Heart right ventricle (tissue), 16 donors: ENCODE results near the gene GPR146. TPM values are rescaled to one million over a fixed set of nuclear protein-coding genes. Genes with fewer than 3 reads are reported as not detected.
A peak's percentile ranks its signal among the peaks of the same experiment; 100 is the strongest.

Source experiments
- ATAC-seq, 8 donors: fragments of 200-7000 bp; cut with Tn5 transposase; one replicate each; pipeline ENCODE4 v1.9.1; 2020; ENCODE audit warnings: mild to moderate bottlenecking in 8 of 8, moderate library complexity in 8 of 8, moderate number of reproducible peaks in 1 of 8
- DNase-seq, 2 donors: peaks; one replicate each; pipeline ENCODE4 v3.0.0-alpha.2; 2020
- H3K27ac ChIP-seq, 10 donors: fragments of 200-600 bp; sonication (generic) in 2 of 10; one replicate each; pipeline versions ENCODE4 v1.5.0 to v1.8.0; 2020 to 2022; ENCODE audit warnings: mild to moderate bottlenecking in 3 of 10
- H3K27me3 ChIP-seq, 7 donors: fragments of 200-600 bp; one replicate each; pipeline ENCODE4 v1.8.0; 2021 to 2022; ENCODE audit warnings: mild to moderate bottlenecking in 2 of 7
- H3K36me3 ChIP-seq, 9 donors: fragments of 200-600 bp; sonication (generic) in 1 of 9; one replicate each; pipeline versions ENCODE4 v1.5.0 to v1.8.0; 2020 to 2022; ENCODE audit warnings: mild to moderate bottlenecking in 2 of 9
- H3K4me1 ChIP-seq, 9 donors: fragments of 200-600 bp; sonication (generic) in 1 of 9; one replicate each; pipeline versions ENCODE4 v1.5.0 to v1.8.0; 2020 to 2022; ENCODE audit warnings: mild to moderate bottlenecking in 4 of 9
- H3K4me3 ChIP-seq, 10 donors: fragments of 200-600 bp; sonication (generic) in 2 of 10; one replicate each; pipeline versions ENCODE4 v1.5.0 to v1.8.0; 2020 to 2022; ENCODE audit warnings: mild to moderate bottlenecking in 7 of 10, moderate library complexity in 2 of 10
- H3K9me3 ChIP-seq, 11 donors: fragments of 200-600 bp in 10 of 11; sonication (generic) in 2 of 11; one replicate each; pipeline versions ENCODE4 v1.5.0 to v1.8.0; 2013 to 2022; ENCODE audit warnings: mild to moderate bottlenecking in 2 of 11, control low read depth in 1 of 11, moderate library complexity in 1 of 11
- WGBS, 2 donors: extraction: QIAGEN DNeasy Blood & Tissue Kit; methylation state at CpG; one replicate each; pipeline ENCODE4 v1.1.7; 2013; ENCODE audit warnings: inconsistent platforms in 1 of 2; 5-methylcytosine and 5-hydroxymethylcytosine counted together
- intact Hi-C, 10 donors: fragments of 100-400 bp; cut with DNase I; formaldehyde crosslinking; loops; one replicate each; pipeline versions ENCODE4 v1.11.1 to v1.14.2; 2022
- polyA plus RNA-seq, 2 donors: library from polyadenylated mRNA; stranded (reverse); fragments of 200-250 nt; gene quantifications; one replicate each; pipeline ENCODE4 v1.2.3, GENCODE V29; 2013
- total RNA-seq, 10 donors: library from RNA; stranded (reverse); fragmentation: NEBNext Ultra II Directional in 3 of 10; extraction: Animal tissue kit (Norgen Biotek cat#: 25700) in 3 of 10; gene quantifications; one replicate each; pipeline versions ENCODE4 v1.2.1 to v1.2.4, GENCODE V29; 2021 to 2023
- TF ChIP-seq, protein P1 (sequence below), 9 donors: fragments of 200-600 bp; sonication (generic) in 2 of 9; IDR thresholded peaks; one replicate each; pipeline versions ENCODE4 v1.5.0 to v1.8.0; 2021 to 2022; ENCODE audit warnings: antibody characterized with exemption in 9 of 9, mild to moderate bottlenecking in 5 of 9, moderate library complexity in 1 of 9
- donor health status: Arrhythmogenic right ventricular cardiomyopathy.
- donor health status: ischemic (EF 13 %, LVEDD 7.1; RV severe dilation, severe dysfunction).
- donor health status: healthy with polysubstance abuse.
- donor health status: DM: no; HTN: yes; CAD: no.
- donor health status: DM: no; HTN: no; CAD: no.
- donor health status: ischemic (EF 25% LVEDD 6.9; RV normal size, moderate dysfunction).
- donor health status: ischemic (EF 25% LVEDD 5.7; RV mildly dilated, moderate dysfunction).
- donor health status: healthy.
- donor health status: DM: yes; HTN: yes; CAD: no.
- donor health status: Ischemic cardiomyopathy.
- donor health status: ischemic (EF 35%, LVEDD 5.7; RV mildly dilated, moderate dysfunction).
- donor health status: nonischemic (EF 11% LVEDD 7.7; RV severe dilation, severe dysfunction).
- donor health status: DM: yes; HTN: yes; CAD: no.
- donor health status: PGD.
- donor health status: ischemic (EF 29% LVEDD 5.4; RV normal size, mild dysfunction).
- donor health status: nonischemic (EF 23%, LVEDD 6.1; RV moderate dilation, normal function).

Gene GPR146
- total and polyA plus RNA-seq, 12 donors, result 13.3 to 34.5 (median 22.7) TPM

DNA sequence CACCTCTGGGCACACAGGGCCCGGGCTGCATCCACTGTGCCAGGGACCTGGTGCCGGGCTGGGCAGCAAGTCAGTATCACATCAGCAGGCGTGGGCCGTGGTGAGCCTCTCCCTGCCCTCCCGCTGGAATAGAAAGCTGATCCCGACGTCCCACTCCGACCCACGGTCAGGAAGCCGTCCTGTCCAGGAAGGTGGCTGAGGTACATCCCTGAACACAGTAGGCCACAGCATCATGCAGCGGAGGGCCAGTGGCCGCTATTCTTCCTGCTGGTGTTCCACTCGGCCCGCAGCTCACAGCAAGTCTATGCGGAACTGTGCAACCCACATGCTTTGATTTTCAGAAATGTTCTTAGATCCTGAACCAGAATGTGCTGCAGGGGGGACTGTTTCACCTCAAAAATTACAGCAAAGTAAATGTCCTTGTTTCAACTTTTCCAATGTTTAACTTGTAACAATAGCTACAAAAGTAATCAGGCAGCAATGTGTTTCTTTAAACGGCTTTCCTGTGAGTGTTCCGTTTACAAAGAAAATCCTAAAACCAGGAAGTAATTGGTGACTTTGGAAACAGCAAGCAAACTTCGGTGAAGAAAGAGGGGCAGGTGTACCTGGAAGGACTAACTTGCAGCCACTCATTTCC is 676 bp upstream of the GPR146 start:
- no peaks in the 10 kb centered on the region for H3K9me3 ChIP-seq
- H3K27ac ChIP-seq, result peak overlapping the region; percentile 78 to 97 (median 92)
- H3K4me1 ChIP-seq, result peaks cover 15 to 79% (median 63%) of the 10 kb centered on the region in 9 donors
- no peaks in the 10 kb centered on the region for H3K36me3 ChIP-seq
- DNase-seq, result no peak
- H3K27me3 ChIP-seq, result no peaks in the 10 kb centered on the region
- H3K4me3 ChIP-seq, result peak overlapping the region in 9 of 10 donors; percentile 6 to 99 (median 81)
- WGBS, 2 donors, result 46 to 50% methylated on average over 18 of the region's 18 CpGs
- TF ChIP-seq, protein P1, sequence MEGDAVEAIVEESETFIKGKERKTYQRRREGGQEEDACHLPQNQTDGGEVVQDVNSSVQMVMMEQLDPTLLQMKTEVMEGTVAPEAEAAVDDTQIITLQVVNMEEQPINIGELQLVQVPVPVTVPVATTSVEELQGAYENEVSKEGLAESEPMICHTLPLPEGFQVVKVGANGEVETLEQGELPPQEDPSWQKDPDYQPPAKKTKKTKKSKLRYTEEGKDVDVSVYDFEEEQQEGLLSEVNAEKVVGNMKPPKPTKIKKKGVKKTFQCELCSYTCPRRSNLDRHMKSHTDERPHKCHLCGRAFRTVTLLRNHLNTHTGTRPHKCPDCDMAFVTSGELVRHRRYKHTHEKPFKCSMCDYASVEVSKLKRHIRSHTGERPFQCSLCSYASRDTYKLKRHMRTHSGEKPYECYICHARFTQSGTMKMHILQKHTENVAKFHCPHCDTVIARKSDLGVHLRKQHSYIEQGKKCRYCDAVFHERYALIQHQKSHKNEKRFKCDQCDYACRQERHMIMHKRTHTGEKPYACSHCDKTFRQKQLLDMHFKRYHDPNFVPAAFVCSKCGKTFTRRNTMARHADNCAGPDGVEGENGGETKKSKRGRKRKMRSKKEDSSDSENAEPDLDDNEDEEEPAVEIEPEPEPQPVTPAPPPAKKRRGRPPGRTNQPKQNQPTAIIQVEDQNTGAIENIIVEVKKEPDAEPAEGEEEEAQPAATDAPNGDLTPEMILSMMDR (IDR thresholded peaks at IDR 0.05), result peak in 1 of 9 donors; percentile 8
- intact Hi-C loops, result no loop called here
- ATAC-seq, result peak in 5 of 8 donors; percentile 12 to 26 (median 14)

DNA sequence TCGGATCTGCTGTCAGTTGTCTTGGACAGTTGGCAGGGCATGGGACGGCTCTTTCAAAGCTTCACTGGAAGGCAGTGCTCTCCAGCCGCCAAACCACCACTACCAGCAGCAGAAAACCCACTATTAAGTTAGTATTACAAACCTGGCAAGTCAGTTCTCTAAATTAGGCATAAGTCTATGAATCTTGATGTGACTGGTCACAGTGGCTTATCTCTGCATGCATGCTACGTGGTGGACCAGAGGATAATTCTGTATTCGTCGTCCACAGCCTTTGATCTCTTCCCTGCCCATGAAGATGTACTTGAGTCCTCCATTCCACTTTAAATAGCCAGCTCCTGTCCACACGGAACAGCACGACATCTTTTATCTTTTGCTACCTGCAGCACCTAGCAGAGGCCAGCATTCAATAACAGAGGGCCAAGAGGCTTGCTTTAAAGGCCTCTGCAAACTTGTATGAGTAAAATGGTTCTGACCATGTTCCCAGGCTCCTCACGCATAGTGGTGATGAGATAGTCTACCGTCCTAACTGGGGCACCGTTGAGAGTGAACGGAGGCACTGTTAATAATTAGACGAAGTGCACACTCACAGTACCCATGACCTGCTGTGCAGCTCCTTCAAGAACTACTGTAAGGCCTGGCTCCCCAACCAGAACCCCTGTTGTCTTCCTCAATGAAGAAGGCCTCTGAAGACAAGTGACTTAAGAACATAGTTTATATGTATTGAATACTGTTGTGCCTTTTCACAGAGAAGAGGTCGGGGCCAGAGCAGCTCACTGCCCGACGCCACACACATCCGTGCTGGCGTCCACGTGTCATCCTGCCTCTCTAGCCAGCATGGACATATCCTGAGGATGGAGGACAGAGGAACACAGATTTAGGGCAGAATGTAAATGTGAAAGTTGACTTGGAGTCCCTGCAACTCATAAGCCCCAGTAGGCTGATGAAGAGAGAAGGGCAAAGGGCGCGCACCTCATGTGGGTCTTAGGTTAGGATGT is 1.0 kb downstream of the GPR146 start:
- no peaks in the 10 kb centered on the region for H3K36me3 ChIP-seq
- TF ChIP-seq, protein P1 (IDR thresholded peaks at IDR 0.05), result peak in 1 of 9 donors; percentile 3
- peak overlapping the region; percentile 78 to 97 (median 92) for H3K27ac ChIP-seq
- intact Hi-C loops, result no loop called here
- WGBS, 2 donors, result 64% methylated on average over 21 of the region's 21 CpGs
- H3K27me3 ChIP-seq, result no peaks in the 10 kb centered on the region
- peaks cover 21 to 96% (median 80%) of the 10 kb centered on the region in 9 donors for H3K4me1 ChIP-seq
- H3K4me3 ChIP-seq, result peak overlapping the region; percentile 64 to 99 (median 79)
- H3K9me3 ChIP-seq, result no peaks in the 10 kb centered on the region
- DNase-seq (no peak), ATAC-seq (no peak)

DNA sequence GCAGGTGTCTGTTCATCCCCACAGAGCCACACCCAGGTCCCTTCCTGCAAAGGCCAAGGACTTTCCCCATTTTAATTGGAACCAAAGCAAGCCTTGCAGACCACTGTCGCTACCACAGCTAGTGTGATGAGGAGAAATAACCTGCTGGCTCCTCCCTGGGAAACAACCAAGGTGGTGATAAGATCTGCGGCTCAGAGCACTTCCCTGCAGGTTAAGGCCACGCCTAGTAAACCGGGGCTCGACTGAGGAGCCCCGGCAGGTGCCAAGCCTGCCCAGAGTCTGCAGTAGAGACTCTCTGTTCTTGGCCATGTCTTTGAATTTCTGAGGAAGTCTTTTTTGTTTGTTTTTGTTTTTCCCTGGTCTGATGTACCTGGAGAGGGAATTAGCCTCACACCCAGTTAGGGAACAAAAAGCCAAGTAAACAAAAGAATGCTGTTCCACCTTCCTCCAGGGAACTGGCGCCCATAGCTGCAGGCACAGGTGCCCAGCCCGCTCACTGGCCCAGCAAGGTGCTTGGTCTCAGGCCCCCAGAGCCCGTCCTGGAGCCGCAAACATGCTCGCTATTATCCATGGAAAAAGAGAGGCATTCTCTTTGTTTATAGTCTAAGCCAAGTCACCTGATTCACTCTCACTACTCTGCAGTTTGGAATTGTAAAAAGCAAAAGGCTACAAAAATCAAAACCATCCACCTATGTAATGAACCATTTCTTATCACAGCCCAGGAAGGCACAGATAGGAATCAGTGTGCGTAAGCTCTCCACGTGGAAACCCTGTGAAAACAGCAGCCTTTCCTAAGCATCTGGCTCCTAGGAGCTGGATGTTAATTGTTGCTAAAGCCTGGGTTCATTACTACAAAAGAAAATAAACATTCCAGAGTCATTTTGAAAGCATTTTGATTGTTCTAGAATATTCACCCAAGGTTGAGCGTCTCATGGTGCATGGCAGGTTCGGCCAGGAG is 2.7 kb downstream of the GPR146 start:
- DNase-seq (no peak), ATAC-seq (no peak)
- no peaks in the 10 kb centered on the region for H3K27me3 ChIP-seq
- no peak overlapping the region for H3K4me3 ChIP-seq
- H3K36me3 ChIP-seq, result no peaks in the 10 kb centered on the region
- intact Hi-C loops, result no loop called here
- TF ChIP-seq, protein P1 (IDR thresholded peaks at IDR 0.05), result no peak
- peaks cover 28 to 96% (median 87%) of the 10 kb centered on the region in 9 donors for H3K4me1 ChIP-seq
- WGBS, 2 donors, result 87 to 89% methylated on average over 15 of the region's 15 CpGs
- H3K9me3 ChIP-seq, result no peaks in the 10 kb centered on the region
- H3K27ac ChIP-seq, result peak overlapping the region in 1 of 10 donors; percentile 95
